ENCODE measurements around the gene PCDH17.

GRCh38 chr13:57739089-57739488 lies 107.5 kb downstream of the PCDH17 start:
- no peak for TF ChIP-seq CTCF (conservative IDR thresholded peaks at IDR 0.05; ENCODE audit: low read depth, low read length)
- TF ChIP-seq NFE2L2 (IDR thresholded peaks at IDR 0.05; ENCODE audit: low read depth, low read length) = no peak
- TF ChIP-seq RAD21 (IDR thresholded peaks at IDR 0.05; ENCODE audit: low read length) = no peak
- TF ChIP-seq MXI1 (IDR thresholded peaks at IDR 0.05; ENCODE audit: borderline replicate concordance, low read depth, low read length) = no peak
- no peak for TF ChIP-seq POLR2A (IDR thresholded peaks at IDR 0.05; ENCODE audit: low read depth, low read length)
- TF ChIP-seq MAFK (IDR thresholded peaks at IDR 0.05; ENCODE audit: low read depth, low read length) = no peak
- no peak for TF ChIP-seq ELK1 (IDR thresholded peaks at IDR 0.05; ENCODE audit: borderline replicate concordance, low read depth, low read length)
- no peak for TF ChIP-seq CEBPB (IDR thresholded peaks at IDR 0.05; ENCODE audit: low read depth, low read length)
- no peak for TF ChIP-seq RFX5 (IDR thresholded peaks at IDR 0.05; ENCODE audit: low read depth, low read length)
